ENCODE measurements around the gene CERS5. TPM values are rescaled to one million over a fixed set of nuclear protein-coding genes. Genes with fewer than 3 reads are reported as not detected.

CERS5 gene
- total and polyA plus RNA-seq, 10 of the 15 experiments (the other 5 are each of a cell fraction or from before 2014, with no cell fraction given): 6.8 to 50.1 (median 31.8) TPM

- TF ChIP-seq SMARCA5 (IDR thresholded peaks at IDR 0.05) (no peak), EED (IDR thresholded peaks at IDR 0.05; ENCODE audit: low read depth) (no peak), TBL1XR1 (IDR thresholded peaks at IDR 0.05; ENCODE audit: low read depth, low read length) (no peak), LARP7 (IDR thresholded peaks at IDR 0.05) (no peak), PAX8 (IDR thresholded peaks at IDR 0.05) (no peak), SIN3A (IDR thresholded peaks at IDR 0.05; ENCODE audit: low read depth, low read length) (no peak)
- DNase-seq (ENCODE audit: low read depth, low spot score): no peak
These were observed 14.5 kb upstream of the CERS5 start for GRCh38 chr12:50181691-50182090.

DNA sequence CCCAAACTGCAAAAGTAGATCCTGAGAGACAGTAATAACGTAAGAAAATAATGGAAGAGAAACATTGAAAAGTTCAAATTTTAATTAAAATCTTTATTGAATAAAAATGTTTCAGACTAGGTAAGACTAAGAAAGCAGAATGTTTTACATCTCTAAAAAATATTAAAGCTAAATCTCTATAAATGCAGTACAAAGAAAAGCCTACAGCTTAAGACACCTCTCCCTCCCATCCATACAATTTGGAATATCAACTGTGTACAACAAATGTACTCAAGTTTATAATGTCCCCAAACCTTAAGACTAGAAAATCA is 8.5 kb upstream of the CERS5 start:
- ChIA-PET POLR2A (interaction anchor here (1.5 kb wide), 1 partner anchor 64 kb away, joined by 3 read pairs; no protein-coding TSS in a partner anchor), SMC1A (ENCODE audit: uncharacterized antibody, unreplicated experiment) (interaction anchor here (0.6 to 2.5 kb wide), 38 partner anchors 9 to 301 kb away, joined by 3 to 26 read pairs (median 4); partner anchors contain the start of genes CERS5, COX14, GPD1 and LIMA1), CTCF (interaction anchor here (0.7 to 18.0 kb wide), 52 partner anchors 9 to 317 kb away, joined by 3 to 257 read pairs (median 4); partner anchors contain the start of genes CERS5, COX14, GPD1 and LIMA1), RAD21 (ENCODE audit: unreplicated experiment) (interaction anchor here (0.6 to 2.4 kb wide), 23 partner anchors 9 to 155 kb away, joined by 3 to 29 read pairs (median 5); partner anchors contain the start of genes CERS5, COX14 and SMARCD1)
- H4K20me1 ChIP-seq (ENCODE audit: control insufficient read depth, insufficient read depth): no peaks in the 10 kb centered on the region
- H3K27me3 ChIP-seq (replicated peaks in 1 of 2; ENCODE audit: control insufficient read depth in 2 of 2, insufficient read depth in 2 of 2, low read length in 1 of 2): no peaks in the 10 kb centered on the region
- H3K4me3 ChIP-seq: no peak overlapping the region
- no peak for ATAC-seq
- no peak overlapping the region for H2AFZ ChIP-seq (ENCODE audit: control insufficient read depth, low read depth, low read length)
- H3K27ac ChIP-seq (ENCODE audit: control insufficient read depth, insufficient read depth): no peak overlapping the region
- 0% methylated on average over 1 of the region's 1 CpG for WGBS (ENCODE audit: insufficient coverage, insufficient replicate concordance, low lambda C conversion rate, missing lambda C conversion rate)
- no peak for FAIRE-seq
- no peak overlapping the region for H3K4me2 ChIP-seq (ENCODE audit: control insufficient read depth, insufficient read depth)
- in situ Hi-C loops (cut with MboI) (no loop called here), intact Hi-C loops (cut with micrococcal nuclease; ENCODE audit: unreplicated experiment) (loop anchor here (1.0 to 5.0 kb wide), 4 partner anchors 43 to 208 kb away; no protein-coding TSS in a partner anchor)
- BruUV-seq (replicated peaks): no TSS peak
- H3K36me3 ChIP-seq (ENCODE audit: control insufficient read depth in 2 of 2, insufficient read depth in 2 of 2, low read length in 1 of 2): peaks cover 8 to 12% of the 10 kb centered on the region in 2 experiments; a peak in 3 of 4 replicates
- TF ChIP-seq SRF (IDR thresholded peaks at IDR 0.05; ENCODE audit: low read depth in 2 of 2, low read length in 2 of 2) (no peak), CHD2 (IDR thresholded peaks at IDR 0.05; ENCODE audit: borderline replicate concordance, low read depth, low read length) (no peak), FOXK2 (IDR thresholded peaks at IDR 0.05) (no peak)
- H3K79me2 ChIP-seq (ENCODE audit: control insufficient read depth, insufficient read depth, low read length): no peaks in the 10 kb centered on the region
- DNase-seq (ENCODE audit: low read depth, low spot score): no peak
- no peak overlapping the region for H3K9ac ChIP-seq (ENCODE audit: control insufficient read depth, insufficient read depth, low read length)
- no peaks in the 10 kb centered on the region for H3K9me3 ChIP-seq (replicated peaks; ENCODE audit: control insufficient read depth, insufficient read depth, low read length)
- H3K4me1 ChIP-seq (ENCODE audit: control insufficient read depth, insufficient read depth, low read length): no peaks in the 10 kb centered on the region

More at GRCh38 chr12:50181691-50182090, 14.5 kb upstream of the CERS5 start:
- intact Hi-C loops (cut with micrococcal nuclease; ENCODE audit: unreplicated experiment) (no loop called here), in situ Hi-C loops (cut with MboI) (loop anchor here (5.0 kb wide), 1 partner anchor 131 kb away; no protein-coding TSS in a partner anchor)
- SMC1A ChIA-PET (ENCODE audit: uncharacterized antibody, unreplicated experiment): interaction anchor here (1.1 to 2.8 kb wide), 3 partner anchors 9 to 133 kb away, joined by 3 to 14 read pairs (median 3); no protein-coding TSS in a partner anchor
- ATAC-seq (no peak), FAIRE-seq (no peak)
- Histone ChIP-seq H3K9ac (ENCODE audit: control insufficient read depth, insufficient read depth, low read length) (no peak overlapping the region), H3K36me3 (ENCODE audit: control insufficient read depth in 2 of 2, insufficient read depth in 2 of 2, low read length in 1 of 2) (peaks cover 10 to 21% of the 10 kb centered on the region in 2 experiments), H3K4me2 (ENCODE audit: control insufficient read depth, insufficient read depth) (no peak overlapping the region), H3K79me2 (ENCODE audit: control insufficient read depth, insufficient read depth, low read length) (peaks cover 3% of the 10 kb centered on the region; the same call in 1 of the 2 replicates), H2AFZ (ENCODE audit: control insufficient read depth, low read depth, low read length) (no peak overlapping the region), H3K27me3 (replicated peaks in 1 of 2; ENCODE audit: control insufficient read depth in 2 of 2, insufficient read depth in 2 of 2, low read length in 1 of 2) (no peaks in the 10 kb centered on the region), H3K4me1 (ENCODE audit: control insufficient read depth, insufficient read depth, low read length) (peaks cover 5% of the 10 kb centered on the region), H3K9me3 (replicated peaks; ENCODE audit: control insufficient read depth, insufficient read depth, low read length) (no peaks in the 10 kb centered on the region), H3K4me3 (no peak overlapping the region), H3K27ac (ENCODE audit: control insufficient read depth, insufficient read depth) (no peak overlapping the region), H4K20me1 (ENCODE audit: control insufficient read depth, insufficient read depth) (no peaks in the 10 kb centered on the region)
- RAD21 ChIA-PET (ENCODE audit: unreplicated experiment): interaction anchor here (1.3 to 2.3 kb wide), 2 partner anchors 40 to 133 kb away, joined by 6 to 8 read pairs; no protein-coding TSS in a partner anchor
- 43% methylated on average over 4 of the region's 4 CpGs for WGBS (ENCODE audit: insufficient coverage, insufficient replicate concordance, low lambda C conversion rate, missing lambda C conversion rate)
- POLR2A ChIA-PET: interaction anchor here (0.7 to 1.1 kb wide), 4 partner anchors 35 to 70 kb away, joined by 3 to 8 read pairs (median 3); partner anchors contain the start of gene COX14
- CTCF ChIA-PET: interaction anchor here (1.3 to 3.9 kb wide), 5 partner anchors 14 to 133 kb away, joined by 4 to 31 read pairs (median 6); partner anchors contain the start of gene CERS5
- no TSS peak for BruUV-seq (replicated peaks)
